GM12878 (cell line): ENCODE results near the gene HIVEP2. TPM values are rescaled to one million over a fixed set of nuclear protein-coding genes. Genes with fewer than 3 reads are reported as not detected.

Experiments
- ASH2L ChIP-seq: fragments of 300-600, 200-600 bp; sonication (generic); IDR thresholded peaks from 2 replicates; pipeline ENCODE4 v1.6.1; 2017; ENCODE audit warnings: low read depth, mild to moderate bottlenecking, borderline replicate concordance
- ATF7 ChIP-seq: fragments of 450-650 bp; IDR thresholded peaks from 2 replicates; pipeline ENCODE4 v1.6.1; 2016; ENCODE audit warnings: low read depth, mild to moderate bottlenecking
- E2F8 ChIP-seq: fragments of 450-650 bp; IDR thresholded peaks from 2 replicates; pipeline ENCODE4 v1.6.1; 2018; ENCODE audit warnings: mild to moderate bottlenecking, low read depth, moderate library complexity; ENCODE audit not compliant: partially characterized antibody
- ETV6 ChIP-seq, 2 experiments: fragments of 450-650 bp in 1 of 2; IDR thresholded peaks in 1 of 2; conservative IDR thresholded peaks in 1 of 2; 2 replicates each; pipeline ENCODE4 v1.6.1; 2014; ENCODE audit warnings: antibody characterized with exemption in 1 of 2, borderline replicate concordance in 1 of 2, low read depth in 1 of 2, mild to moderate bottlenecking in 1 of 2, moderate library complexity in 1 of 2
- IKZF2 ChIP-seq, 2 experiments: fragments of 450-650 bp; IDR thresholded peaks; 2 replicates each; pipeline ENCODE4 v1.6.1; 2017; ENCODE audit warnings: mild to moderate bottlenecking in 2 of 2, moderate library complexity in 2 of 2
- IRF3 ChIP-seq: fragments of 450-650 bp; IDR thresholded peaks from 2 replicates; pipeline ENCODE4 v1.6.1; 2014; ENCODE audit warnings: mild to moderate bottlenecking
- MLLT1 ChIP-seq: fragments of 450-650 bp; IDR thresholded peaks from 2 replicates; pipeline ENCODE4 v1.6.1; 2016; ENCODE audit warnings: mild to moderate bottlenecking
- MYC ChIP-seq: IDR thresholded peaks from 2 replicates; pipeline ENCODE4 v1.6.1; 2011; ENCODE audit warnings: mild to moderate bottlenecking, low read length, moderate library complexity, inconsistent platforms; ENCODE audit not compliant: insufficient read depth, insufficient replicate concordance, insufficient read length, severe bottlenecking
- NFIC ChIP-seq: IDR thresholded peaks from 2 replicates; pipeline ENCODE4 v1.6.1; 2012; ENCODE audit warnings: low read depth, mild to moderate bottlenecking, inconsistent platforms, low read length, moderate library complexity
- NR2C1 ChIP-seq: fragments of 450-650 bp; IDR thresholded peaks from 2 replicates; pipeline ENCODE4 v1.6.1; 2017; ENCODE audit warnings: antibody characterized with exemption, mild to moderate bottlenecking, moderate library complexity
- POU2F2 ChIP-seq: IDR thresholded peaks from 3 replicates; pipeline ENCODE4 v1.6.1; 2011; ENCODE audit warnings: low read depth, mild to moderate bottlenecking, low read length, borderline replicate concordance
- RAD51 ChIP-seq: fragments of 450-650 bp; IDR thresholded peaks from 2 replicates; pipeline ENCODE4 v1.6.1; 2016; ENCODE audit warnings: moderate library complexity, mild to moderate bottlenecking, inconsistent platforms
- RELB ChIP-seq: fragments of 450-650 bp; IDR thresholded peaks from 2 replicates; pipeline ENCODE4 v1.6.1; 2017; ENCODE audit warnings: low read depth, mild to moderate bottlenecking, moderate library complexity
- SP1 ChIP-seq: IDR thresholded peaks from one replicate; pipeline ENCODE4 v1.6.1; 2011; ENCODE audit warnings: low read depth, low read length
- SREBF2 ChIP-seq: IDR thresholded peaks from 2 replicates; pipeline ENCODE4 v1.6.1; 2012; ENCODE audit warnings: mild to moderate bottlenecking, low read length
- ZNF592 ChIP-seq: fragments of 450-650 bp; IDR thresholded peaks from 2 replicates; pipeline ENCODE4 v1.6.1; 2017; ENCODE audit warnings: mild to moderate bottlenecking, moderate library complexity
- ZSCAN29 ChIP-seq: fragments of 450-650 bp; IDR thresholded peaks from 2 replicates; pipeline ENCODE4 v1.6.1; 2017; ENCODE audit warnings: mild to moderate bottlenecking, moderate library complexity
- polyA plus RNA-seq, 11 experiments: library from polyadenylated mRNA; depleted of rRNA in 4 of 11; unstranded in 6 of 11; stranded (reverse) in 5 of 11; fragments of >200 nt; fragmentation: Nextera tagmentation in 4 of 11; fragmentation: Illumina TruSeq in 1 of 11; extraction: Ambion mirVana in 4 of 11; extraction: Trizol in 1 of 11; gene quantifications; 1 replicate in 1 of 11; 2 replicates in 10 of 11; pipeline versions ENCODE4 v1.2.1 to v1.2.3, GENCODE V29; 2011 to 2016; ENCODE audit warnings: inconsistent platforms in 2 of 11, missing spikeins in 2 of 11, low read depth in 1 of 11
- total RNA-seq, 4 experiments: library from RNA; depleted of rRNA in 3 of 4; stranded (reverse); fragments of >200 nt in 3 of 4; fragmentation: Illumina TruSeq in 1 of 4; extraction: Trizol in 1 of 4; gene quantifications; 2 replicates each; pipeline versions ENCODE4 v1.2.1 to v1.2.3, GENCODE V29; 2013 to 2021

The HIVEP2 gene
- total and polyA plus RNA-seq, 10 of the 15 experiments (the other 5 are each of a cell fraction or from before 2014, with no cell fraction given), result 1.2 to 15.7 (median 10.2) TPM

GRCh38 chr6:142926494-142927270, 18.3 kb downstream of the HIVEP2 start (continued):
- TF ChIP-seq E2F8 (no peak), ETV6 (conservative IDR thresholded peaks at IDR 0.05 in 1 of 2, IDR thresholded peaks at IDR 0.05 in 1 of 2; ENCODE audit: borderline replicate concordance in 1 of 2, low read depth in 1 of 2) (0 out of 4 replicates have a peak, but pooled peaks of 1 of the 2 experiments have one; percentile 45), NR2C1 (peak; percentile 90), RAD51 (no peak), ZNF592 (peak; percentile 73; the same call in 1 of the 2 replicates), SP1 (no peak), ATF7 (peak; percentile 54; the same call in 1 of the 2 replicates), ZSCAN29 (peak; percentile 69; the same call in 1 of the 2 replicates), MLLT1 (no peak; the same call in 1 of the 2 replicates), RELB (no peak), IRF3 (no peak), NFIC (0 out of 2 replicates have a peak, but pooled peaks have one; percentile 4), IKZF2 (IDR thresholded peaks at IDR 0.05) (peak in 1 of 2 experiments; percentile 40; a peak in 1 of 4 replicates), POU2F2 (0 out of 3 replicates have a peak, but pooled peaks have one; percentile 7), ASH2L (peak; percentile 79; the same call in 1 of the 2 replicates), SREBF2 (no peak), MYC (no peak)
